Measurements from ENCODE around the gene AIG1. TPM values are rescaled to one million over a fixed set of nuclear protein-coding genes. Genes with fewer than 3 reads are reported as not detected.

The AIG1 gene
- total RNA-seq, 1 donor from 2014 or later: 35.2 TPM

DNA sequence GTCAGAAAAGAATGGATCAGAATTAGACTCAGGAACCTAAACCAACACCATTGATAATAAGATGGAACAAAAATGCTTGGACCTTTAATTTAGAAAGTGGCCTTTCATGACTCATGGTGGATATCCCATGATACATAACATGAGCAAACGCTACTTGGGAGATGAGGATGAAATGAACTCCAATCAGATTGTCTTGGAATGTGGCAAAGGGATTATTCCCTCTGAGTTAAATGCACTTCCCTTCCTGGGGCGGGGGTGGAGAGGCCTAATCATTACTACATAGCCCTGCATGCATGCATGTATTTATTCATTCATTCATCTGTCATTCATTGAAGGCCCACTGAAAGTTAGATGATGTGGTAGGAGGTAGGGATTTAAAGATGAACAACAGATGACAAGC is 174.0 kb downstream of the AIG1 start:
- no peaks in the 10 kb centered on the region for H3K9me3 Mint-ChIP-seq (ENCODE audit: unreplicated experiment)
- H3K4me3 ChIP-seq (ENCODE audit: insufficient read depth, low read depth, low read length): no peak overlapping the region
- H3K79me2 ChIP-seq (ENCODE audit: insufficient read depth, low read length): no peaks in the 10 kb centered on the region
- no peaks in the 10 kb centered on the region for H3K9me3 ChIP-seq (ENCODE audit: insufficient read depth, low read depth, low read length)
- DNase-seq (ENCODE audit: low read depth): no peak
- no peak overlapping the region for H3K4me2 ChIP-seq (ENCODE audit: low read length)
- TF ChIP-seq, protein P1, sequence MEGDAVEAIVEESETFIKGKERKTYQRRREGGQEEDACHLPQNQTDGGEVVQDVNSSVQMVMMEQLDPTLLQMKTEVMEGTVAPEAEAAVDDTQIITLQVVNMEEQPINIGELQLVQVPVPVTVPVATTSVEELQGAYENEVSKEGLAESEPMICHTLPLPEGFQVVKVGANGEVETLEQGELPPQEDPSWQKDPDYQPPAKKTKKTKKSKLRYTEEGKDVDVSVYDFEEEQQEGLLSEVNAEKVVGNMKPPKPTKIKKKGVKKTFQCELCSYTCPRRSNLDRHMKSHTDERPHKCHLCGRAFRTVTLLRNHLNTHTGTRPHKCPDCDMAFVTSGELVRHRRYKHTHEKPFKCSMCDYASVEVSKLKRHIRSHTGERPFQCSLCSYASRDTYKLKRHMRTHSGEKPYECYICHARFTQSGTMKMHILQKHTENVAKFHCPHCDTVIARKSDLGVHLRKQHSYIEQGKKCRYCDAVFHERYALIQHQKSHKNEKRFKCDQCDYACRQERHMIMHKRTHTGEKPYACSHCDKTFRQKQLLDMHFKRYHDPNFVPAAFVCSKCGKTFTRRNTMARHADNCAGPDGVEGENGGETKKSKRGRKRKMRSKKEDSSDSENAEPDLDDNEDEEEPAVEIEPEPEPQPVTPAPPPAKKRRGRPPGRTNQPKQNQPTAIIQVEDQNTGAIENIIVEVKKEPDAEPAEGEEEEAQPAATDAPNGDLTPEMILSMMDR (IDR thresholded peaks at IDR 0.05; ENCODE audit: insufficient read depth, low read depth, low read length): no peak
- TF ChIP-seq EZH2 (IDR thresholded peaks at IDR 0.05; ENCODE audit: insufficient read depth, low read length): no peak
- H3K9ac ChIP-seq (ENCODE audit: low read length): no peak overlapping the region
- H4K20me1 ChIP-seq (ENCODE audit: insufficient read depth, low read length): no peaks in the 10 kb centered on the region
- H3K27ac Mint-ChIP-seq (ENCODE audit: unreplicated experiment): no peak overlapping the region
- H3K4me1 ChIP-seq (ENCODE audit: insufficient read depth, low read length): no peaks in the 10 kb centered on the region
- no peak overlapping the region for H2AFZ ChIP-seq (ENCODE audit: low read depth, low read length)
- peaks cover 5% of the 10 kb centered on the region for H3K36me3 Mint-ChIP-seq (ENCODE audit: low read depth, unreplicated experiment)
- FAIRE-seq: no peak
- H3K27me3 Mint-ChIP-seq (ENCODE audit: low read depth, unreplicated experiment): no peaks in the 10 kb centered on the region
- H3K27ac ChIP-seq (ENCODE audit: low read depth, low read length): no peak overlapping the region
- no peaks in the 10 kb centered on the region for H3K4me1 Mint-ChIP-seq (ENCODE audit: low read depth, unreplicated experiment)
- H3K27me3 ChIP-seq (ENCODE audit: insufficient read depth, low read length): no peaks in the 10 kb centered on the region
- H3K4me3 Mint-ChIP-seq (ENCODE audit: unreplicated experiment): no peak overlapping the region
- H3K36me3 ChIP-seq (ENCODE audit: insufficient read depth, low read length): no peaks in the 10 kb centered on the region

DNA sequence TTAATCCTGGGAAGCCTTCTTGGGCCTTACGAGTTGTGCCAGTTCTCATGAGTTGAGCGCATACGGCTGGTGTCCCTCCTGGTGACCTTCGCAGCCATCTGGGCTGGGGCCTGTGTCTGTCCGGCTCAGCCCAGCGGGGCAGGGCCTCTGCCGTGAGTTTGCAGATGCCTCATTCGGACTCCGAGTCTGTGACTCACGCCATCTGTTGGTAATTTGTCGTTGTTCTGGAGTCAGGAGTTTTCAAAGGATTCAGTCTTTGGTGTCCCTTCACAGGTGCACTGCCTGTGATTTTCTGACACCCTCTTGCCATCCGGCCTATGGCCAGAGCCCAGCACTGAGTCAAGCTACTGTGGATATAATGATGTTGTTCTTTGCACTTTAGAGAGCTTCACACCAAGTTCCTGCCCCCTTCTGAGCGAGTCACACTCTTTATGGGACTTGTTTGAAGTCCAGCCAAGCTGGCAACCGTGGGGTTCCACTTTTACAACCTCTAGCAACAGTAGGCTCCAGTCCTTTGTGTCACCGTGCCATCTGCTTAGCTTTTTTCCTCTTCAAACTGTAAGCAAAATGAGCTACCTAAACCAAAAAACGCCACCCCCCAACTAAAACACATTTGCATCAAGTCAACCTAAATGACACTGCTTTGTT is 175.6 kb downstream of the AIG1 start:
- Histone ChIP-seq H3K9me3 (ENCODE audit: insufficient read depth, low read depth, low read length) (no peaks in the 10 kb centered on the region), H3K4me1 (ENCODE audit: insufficient read depth, low read length) (no peaks in the 10 kb centered on the region), H2AFZ (ENCODE audit: low read depth, low read length) (no peak overlapping the region), H3K79me2 (ENCODE audit: insufficient read depth, low read length) (no peaks in the 10 kb centered on the region), H3K27ac (ENCODE audit: low read depth, low read length) (no peak overlapping the region), H3K36me3 (ENCODE audit: insufficient read depth, low read length) (no peaks in the 10 kb centered on the region), H3K4me2 (ENCODE audit: low read length) (no peak overlapping the region), H3K4me3 (ENCODE audit: insufficient read depth, low read depth, low read length) (no peak overlapping the region), H4K20me1 (ENCODE audit: insufficient read depth, low read length) (no peaks in the 10 kb centered on the region), H3K27me3 (ENCODE audit: insufficient read depth, low read length) (no peaks in the 10 kb centered on the region), H3K9ac (ENCODE audit: low read length) (no peak overlapping the region)
- Mint-ChIP-seq H3K36me3 (ENCODE audit: low read depth, unreplicated experiment) (peaks cover 5% of the 10 kb centered on the region), H3K27me3 (ENCODE audit: low read depth, unreplicated experiment) (no peaks in the 10 kb centered on the region), H3K4me3 (ENCODE audit: unreplicated experiment) (no peak overlapping the region), H3K27ac (ENCODE audit: unreplicated experiment) (no peak overlapping the region), H3K9me3 (ENCODE audit: unreplicated experiment) (no peaks in the 10 kb centered on the region), H3K4me1 (ENCODE audit: low read depth, unreplicated experiment) (peaks cover 3% of the 10 kb centered on the region)
- FAIRE-seq: no peak
- DNase-seq (ENCODE audit: low read depth): peak; percentile 8
- TF ChIP-seq EZH2 (IDR thresholded peaks at IDR 0.05; ENCODE audit: insufficient read depth, low read length): no peak
- TF ChIP-seq, protein P1 (IDR thresholded peaks at IDR 0.05; ENCODE audit: insufficient read depth, low read depth, low read length): no peak

DNA sequence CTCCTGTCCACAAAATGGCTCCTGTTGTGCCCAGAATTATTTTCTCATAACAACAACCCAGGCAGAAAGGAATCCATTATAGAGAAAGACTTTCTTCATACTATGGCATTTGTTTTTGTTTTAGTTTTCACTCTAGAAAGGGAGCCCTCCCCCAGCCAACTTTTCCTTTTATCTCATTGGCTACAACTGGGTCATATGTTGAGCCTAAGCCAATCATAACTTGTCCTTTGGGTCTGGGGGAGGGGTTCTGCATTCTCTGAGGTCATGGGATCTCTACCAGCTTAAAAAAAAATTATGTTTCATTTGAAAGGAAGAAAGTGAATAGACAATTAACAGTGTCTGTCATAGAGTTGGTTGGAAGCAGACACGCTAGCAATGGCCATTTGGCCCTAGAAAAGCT is 177.6 kb downstream of the AIG1 start:
- no peaks in the 10 kb centered on the region for H3K4me1 ChIP-seq (ENCODE audit: insufficient read depth, low read length)
- no peaks in the 10 kb centered on the region for H4K20me1 ChIP-seq (ENCODE audit: insufficient read depth, low read length)
- FAIRE-seq: no peak
- Mint-ChIP-seq H3K27ac (ENCODE audit: unreplicated experiment) (no peak overlapping the region), H3K9me3 (ENCODE audit: unreplicated experiment) (no peaks in the 10 kb centered on the region), H3K27me3 (ENCODE audit: low read depth, unreplicated experiment) (no peaks in the 10 kb centered on the region), H3K4me3 (ENCODE audit: unreplicated experiment) (no peak overlapping the region), H3K4me1 (ENCODE audit: low read depth, unreplicated experiment) (peaks cover 3% of the 10 kb centered on the region), H3K36me3 (ENCODE audit: low read depth, unreplicated experiment) (peaks cover 5% of the 10 kb centered on the region)
- no peaks in the 10 kb centered on the region for H3K79me2 ChIP-seq (ENCODE audit: insufficient read depth, low read length)
- H3K9me3 ChIP-seq (ENCODE audit: insufficient read depth, low read depth, low read length): no peaks in the 10 kb centered on the region
- H3K4me2 ChIP-seq (ENCODE audit: low read length): no peak overlapping the region
- H2AFZ ChIP-seq (ENCODE audit: low read depth, low read length): no peak overlapping the region
- no peaks in the 10 kb centered on the region for H3K36me3 ChIP-seq (ENCODE audit: insufficient read depth, low read length)
- TF ChIP-seq EZH2 (IDR thresholded peaks at IDR 0.05; ENCODE audit: insufficient read depth, low read length): no peak
- TF ChIP-seq, protein P1 (IDR thresholded peaks at IDR 0.05; ENCODE audit: insufficient read depth, low read depth, low read length): no peak
- no peak overlapping the region for H3K27ac ChIP-seq (ENCODE audit: low read depth, low read length)
- H3K4me3 ChIP-seq (ENCODE audit: insufficient read depth, low read depth, low read length): no peak overlapping the region
- no peak overlapping the region for H3K9ac ChIP-seq (ENCODE audit: low read length)
- DNase-seq (ENCODE audit: low read depth): no peak
- H3K27me3 ChIP-seq (ENCODE audit: insufficient read depth, low read length): no peaks in the 10 kb centered on the region
